HG03103 (cell line): ENCODE data around the gene INPP5D.

Source experiments
- ATAC-seq: cut with Tn5 transposase; IDR thresholded peaks from one replicate; pipeline ENCODE4 v1.9.1; 2021; ENCODE audit warnings: low read depth; ENCODE audit not compliant: unreplicated experiment

Gene INPP5D

DNA sequence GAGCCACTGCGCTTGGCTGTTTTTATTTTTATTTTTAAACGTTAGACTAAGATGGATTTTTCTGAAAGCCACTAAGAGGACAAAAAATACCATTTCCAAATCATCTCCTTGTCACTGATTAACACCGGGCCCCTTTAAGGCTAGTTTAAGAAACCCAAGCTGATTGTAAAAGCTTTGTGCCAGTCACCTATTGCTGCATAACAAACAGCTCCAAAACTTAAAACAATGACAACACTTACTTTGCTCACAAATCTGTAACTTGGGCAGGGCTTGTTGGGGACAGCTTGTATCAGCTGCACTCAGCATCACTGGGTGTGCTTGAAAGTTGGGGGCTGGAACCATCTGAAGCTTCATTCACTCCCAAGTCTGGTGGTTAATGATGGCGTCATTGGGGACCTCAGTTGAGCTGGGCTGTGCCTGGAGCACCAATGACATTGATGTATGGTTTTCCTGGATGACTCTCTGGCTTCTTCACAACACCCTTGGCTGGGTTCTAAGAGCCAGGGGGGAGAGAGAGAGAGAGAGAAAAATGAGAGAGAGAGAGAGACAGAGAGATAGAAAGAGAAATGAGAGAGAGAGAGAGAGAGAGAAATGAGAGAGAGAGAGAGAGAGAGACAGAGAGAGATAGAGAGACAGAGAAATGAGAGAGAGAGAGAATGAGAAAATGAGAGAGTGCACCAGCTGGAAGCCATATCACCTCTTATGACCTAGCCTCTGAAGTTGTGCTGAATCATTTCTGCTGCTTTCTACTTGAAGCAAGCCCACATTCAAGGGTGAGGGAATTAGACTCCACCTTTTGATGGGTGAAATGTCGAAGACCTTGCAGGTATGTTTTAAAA lies 165.3 kb downstream of the INPP5D start:
- no peak for ATAC-seq

DNA sequence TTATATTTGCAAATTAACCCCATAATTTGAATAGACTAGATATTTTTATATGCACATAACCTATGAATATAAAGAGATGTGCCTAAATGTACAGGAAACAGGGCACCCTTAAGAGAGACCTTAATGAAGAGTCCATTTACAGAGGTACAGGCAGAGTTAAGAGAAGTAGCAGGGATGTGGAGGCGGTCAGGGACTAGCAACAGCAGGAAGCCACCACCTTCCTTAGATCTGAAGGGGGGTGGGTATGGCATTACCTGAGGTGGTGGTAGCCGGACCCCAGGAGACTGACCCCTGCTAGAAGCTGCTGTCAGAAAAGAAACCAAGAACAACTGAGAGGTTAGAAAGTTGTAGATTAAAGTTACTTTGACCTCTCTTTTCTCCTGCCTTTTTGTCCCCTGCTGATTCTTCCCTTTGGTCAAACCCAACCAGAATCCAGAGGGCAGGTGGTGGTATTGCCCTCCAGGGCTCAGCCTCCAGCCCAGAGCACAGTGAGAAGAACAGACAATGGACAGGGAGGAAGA lies 166.4 kb downstream of the INPP5D start:
- ATAC-seq = no peak

GRCh38 chr2:233227346-233227978 lies 167.3 kb downstream of the INPP5D start:
- no peak for ATAC-seq

DNA sequence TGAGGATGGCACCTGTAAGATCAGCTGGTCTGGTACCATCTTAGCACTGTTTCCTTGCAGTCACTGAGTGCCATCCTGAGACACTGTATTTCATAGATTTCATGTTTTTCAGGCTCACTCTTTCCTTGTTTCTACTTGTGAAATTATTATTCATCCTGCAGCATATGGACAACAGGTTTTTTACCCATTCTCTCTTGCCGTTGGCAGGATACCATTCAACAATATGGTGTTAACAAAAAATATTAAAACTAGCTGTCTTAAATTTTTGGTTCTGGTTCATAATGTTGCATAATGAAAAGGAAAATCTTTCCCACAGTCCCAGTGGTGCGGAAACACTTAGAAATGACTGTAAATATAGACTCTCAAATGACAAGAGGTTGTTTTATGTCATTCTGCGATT lies 168.2 kb downstream of the INPP5D start:
- no peak for ATAC-seq

GRCh38 chr2:233233618-233234230 lies 173.6 kb downstream of the INPP5D start:
- ATAC-seq = no peak

- no peak for ATAC-seq
Measured at GRCh38 chr2:233234264-233234663, 174.1 kb downstream of the INPP5D start.

- ATAC-seq = no peak
Measured at GRCh38 chr2:233234996-233235395, 174.9 kb downstream of the INPP5D start.

GRCh38 chr2:233235977-233236376 lies 175.8 kb downstream of the INPP5D start:
- ATAC-seq = no peak

GRCh38 chr2:233236820-233237589 lies 176.9 kb downstream of the INPP5D start:
- ATAC-seq = no peak

- ATAC-seq = no peak
Measured at GRCh38 chr2:233240897-233241296, 180.8 kb downstream of the INPP5D start.

DNA sequence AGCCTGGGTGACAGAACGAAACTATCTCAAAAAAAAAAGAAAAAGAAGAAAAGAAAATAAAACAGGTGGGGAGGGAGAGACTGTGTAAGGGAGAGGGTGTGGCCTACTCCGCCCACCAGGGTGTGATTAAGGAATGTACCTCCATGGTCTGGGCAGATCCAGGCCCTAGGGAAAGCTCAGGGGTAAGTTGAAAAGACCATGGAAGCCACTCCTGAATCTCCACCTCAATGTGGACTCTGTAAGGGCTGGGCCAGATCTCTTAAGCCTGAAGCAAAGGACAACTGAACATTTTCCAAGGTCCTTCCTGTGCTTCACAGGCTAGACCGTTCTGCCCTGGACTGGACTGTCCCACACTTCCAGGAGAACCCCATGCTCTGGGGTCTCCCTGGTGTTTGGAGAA lies 181.7 kb downstream of the INPP5D start:
- ATAC-seq = no peak

DNA sequence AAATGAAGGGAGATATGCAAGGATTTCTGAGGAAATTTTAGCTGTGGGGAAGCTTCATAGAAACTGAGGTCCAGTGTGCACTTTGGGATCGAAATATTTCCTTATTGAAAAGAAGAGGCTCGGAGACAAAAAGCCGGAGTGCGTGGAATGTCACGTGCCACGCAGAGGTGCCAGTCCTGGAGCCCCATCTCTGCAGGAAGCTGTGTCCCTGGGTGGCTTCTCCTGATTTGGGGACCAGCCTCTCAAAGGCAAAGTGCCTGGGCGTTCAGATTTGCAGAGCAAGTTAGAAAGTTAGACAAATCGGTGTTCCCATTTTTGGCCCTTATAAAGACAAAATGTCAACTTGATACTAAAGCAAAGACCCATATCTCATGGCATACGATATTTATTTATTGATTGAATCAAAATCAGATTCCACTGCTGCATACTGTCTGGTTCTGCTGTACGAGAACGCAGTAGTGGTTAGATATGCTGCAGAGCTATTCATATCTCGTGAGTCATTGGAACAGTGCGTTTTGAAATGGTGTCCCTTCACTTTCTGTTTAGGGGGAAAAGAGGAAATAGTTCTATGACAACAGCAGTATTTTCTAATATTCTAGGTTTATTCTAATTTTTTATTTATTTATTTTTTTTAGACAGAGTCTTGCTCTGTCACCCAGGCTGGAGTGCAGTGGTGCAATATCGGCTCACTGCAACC lies 182.2 kb downstream of the INPP5D start:
- no peak for ATAC-seq

GRCh38 chr2:233243348-233243747 lies 183.2 kb downstream of the INPP5D start:
- no peak for ATAC-seq

DNA sequence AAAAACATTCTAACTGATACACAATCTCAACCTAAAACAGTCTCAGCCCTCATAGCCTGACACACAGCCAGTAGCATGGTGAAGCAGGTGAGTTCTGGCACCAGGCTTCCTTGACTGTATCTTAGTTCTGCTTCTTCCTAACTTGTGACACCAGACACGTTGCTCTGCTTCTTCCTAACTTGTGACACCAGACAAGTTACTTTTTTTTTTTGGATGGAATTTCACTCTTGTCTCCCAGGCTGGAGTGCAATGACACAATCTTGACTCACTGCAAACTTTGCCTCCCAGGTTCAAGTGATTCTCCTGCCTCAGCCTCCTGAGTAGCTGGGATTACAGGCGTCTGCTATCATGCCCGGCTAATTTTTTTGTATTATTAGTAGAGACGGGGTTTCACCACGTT lies 184.7 kb downstream of the INPP5D start:
- no peak for ATAC-seq

GRCh38 chr2:233245406-233245805 lies 185.3 kb downstream of the INPP5D start:
- ATAC-seq = no peak

- no peak for ATAC-seq
Measured at GRCh38 chr2:233247116-233247515, 187.0 kb downstream of the INPP5D start.

GRCh38 chr2:233247744-233248143 lies 187.6 kb downstream of the INPP5D start:
- ATAC-seq = no peak

DNA sequence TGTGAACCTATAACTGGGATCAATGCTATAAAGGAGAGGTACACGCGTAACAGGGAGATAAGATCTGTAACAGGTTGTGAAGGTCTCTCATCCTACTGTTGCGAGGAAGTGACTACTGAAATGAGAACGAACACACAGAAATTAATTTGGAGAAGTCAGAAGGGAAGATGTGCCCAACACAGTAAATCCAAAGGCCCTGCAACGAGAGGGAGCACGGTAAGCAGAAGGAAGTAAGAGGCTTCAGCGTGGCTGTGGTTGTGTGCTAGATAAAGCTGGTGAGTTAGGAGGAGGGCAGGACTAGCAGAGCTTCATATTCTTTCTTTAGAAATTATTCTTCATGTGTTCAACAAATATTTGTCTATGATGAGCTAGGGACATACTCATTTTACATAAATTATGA lies 188.9 kb downstream of the INPP5D start:
- ATAC-seq = no peak

- ATAC-seq = no peak
Measured at GRCh38 chr2:233250568-233250967, 190.4 kb downstream of the INPP5D start.

GRCh38 chr2:233250985-233251305 lies 190.8 kb downstream of the INPP5D start:
- no peak for ATAC-seq
